Testis (tissue), 2 donors: ENCODE measurements around the gene IRAG1.

ENCODE experiments used
- POLR2A ChIP-seq: fragments of 450-650 bp; IDR thresholded peaks from one replicate; pipeline ENCODE4 v1.6.1; 2017; ENCODE audit warnings: antibody characterized with exemption, mild to moderate bottlenecking, moderate library complexity
- TF ChIP-seq, protein P1 (sequence below), 3 experiments: fragments of 450-650 bp in 2 of 3; fragments of 200-600 bp in 1 of 3; sonication (generic) in 1 of 3; IDR thresholded peaks; one replicate each; pipeline ENCODE4 v1.5.1; 2016 to 2019; ENCODE audit warnings: antibody characterized with exemption in 3 of 3, mild to moderate bottlenecking in 2 of 3, moderate library complexity in 1 of 3

DNA sequence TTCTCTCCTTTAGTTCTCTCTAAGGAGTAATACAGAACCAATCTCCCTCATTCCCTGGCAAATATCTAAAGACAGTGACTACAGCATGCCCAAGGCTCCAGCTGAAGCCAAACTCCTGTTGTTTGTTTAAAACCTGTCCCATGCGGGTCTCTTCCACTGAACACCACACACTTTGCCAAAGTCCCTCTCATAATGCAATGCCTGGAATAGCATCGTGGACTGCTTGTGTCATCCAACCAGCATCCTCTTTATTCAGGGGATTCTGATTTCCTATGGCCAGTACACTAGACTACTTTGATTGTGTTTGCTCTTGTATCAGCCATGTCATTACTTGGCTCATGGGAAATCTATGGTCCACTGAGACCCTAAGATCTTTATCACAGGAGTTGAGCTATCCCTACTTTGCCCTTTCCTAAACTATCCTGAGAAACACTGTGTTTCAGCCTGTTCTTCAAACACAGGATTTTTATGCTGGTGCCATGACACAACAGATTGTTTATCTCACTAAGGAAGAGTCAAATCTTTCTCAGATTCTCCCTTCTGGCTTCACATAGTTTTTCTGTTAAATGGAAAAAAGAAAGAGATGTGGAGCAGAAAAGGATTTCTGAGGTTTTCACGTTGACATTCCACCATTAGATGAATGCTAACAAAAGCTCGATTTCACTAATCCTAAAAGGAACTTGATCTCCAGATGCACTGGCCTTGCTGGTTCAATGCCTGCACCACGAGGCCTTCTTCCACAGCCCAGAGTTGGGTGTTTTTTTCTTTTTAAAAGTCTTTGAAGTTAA is 15.9 kb upstream of the IRAG1 start:
- TF ChIP-seq, protein P1, sequence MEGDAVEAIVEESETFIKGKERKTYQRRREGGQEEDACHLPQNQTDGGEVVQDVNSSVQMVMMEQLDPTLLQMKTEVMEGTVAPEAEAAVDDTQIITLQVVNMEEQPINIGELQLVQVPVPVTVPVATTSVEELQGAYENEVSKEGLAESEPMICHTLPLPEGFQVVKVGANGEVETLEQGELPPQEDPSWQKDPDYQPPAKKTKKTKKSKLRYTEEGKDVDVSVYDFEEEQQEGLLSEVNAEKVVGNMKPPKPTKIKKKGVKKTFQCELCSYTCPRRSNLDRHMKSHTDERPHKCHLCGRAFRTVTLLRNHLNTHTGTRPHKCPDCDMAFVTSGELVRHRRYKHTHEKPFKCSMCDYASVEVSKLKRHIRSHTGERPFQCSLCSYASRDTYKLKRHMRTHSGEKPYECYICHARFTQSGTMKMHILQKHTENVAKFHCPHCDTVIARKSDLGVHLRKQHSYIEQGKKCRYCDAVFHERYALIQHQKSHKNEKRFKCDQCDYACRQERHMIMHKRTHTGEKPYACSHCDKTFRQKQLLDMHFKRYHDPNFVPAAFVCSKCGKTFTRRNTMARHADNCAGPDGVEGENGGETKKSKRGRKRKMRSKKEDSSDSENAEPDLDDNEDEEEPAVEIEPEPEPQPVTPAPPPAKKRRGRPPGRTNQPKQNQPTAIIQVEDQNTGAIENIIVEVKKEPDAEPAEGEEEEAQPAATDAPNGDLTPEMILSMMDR (IDR thresholded peaks at IDR 0.05): no peak
- TF ChIP-seq POLR2A: no peak
